GM18858 (cell line): ENCODE measurements around the gene A2M.

ENCODE experiments used
- ATAC-seq: cut with Tn5 transposase; IDR thresholded peaks from one replicate; pipeline ENCODE4 v1.9.1; 2021; ENCODE audit not compliant: unreplicated experiment

The A2M gene

DNA sequence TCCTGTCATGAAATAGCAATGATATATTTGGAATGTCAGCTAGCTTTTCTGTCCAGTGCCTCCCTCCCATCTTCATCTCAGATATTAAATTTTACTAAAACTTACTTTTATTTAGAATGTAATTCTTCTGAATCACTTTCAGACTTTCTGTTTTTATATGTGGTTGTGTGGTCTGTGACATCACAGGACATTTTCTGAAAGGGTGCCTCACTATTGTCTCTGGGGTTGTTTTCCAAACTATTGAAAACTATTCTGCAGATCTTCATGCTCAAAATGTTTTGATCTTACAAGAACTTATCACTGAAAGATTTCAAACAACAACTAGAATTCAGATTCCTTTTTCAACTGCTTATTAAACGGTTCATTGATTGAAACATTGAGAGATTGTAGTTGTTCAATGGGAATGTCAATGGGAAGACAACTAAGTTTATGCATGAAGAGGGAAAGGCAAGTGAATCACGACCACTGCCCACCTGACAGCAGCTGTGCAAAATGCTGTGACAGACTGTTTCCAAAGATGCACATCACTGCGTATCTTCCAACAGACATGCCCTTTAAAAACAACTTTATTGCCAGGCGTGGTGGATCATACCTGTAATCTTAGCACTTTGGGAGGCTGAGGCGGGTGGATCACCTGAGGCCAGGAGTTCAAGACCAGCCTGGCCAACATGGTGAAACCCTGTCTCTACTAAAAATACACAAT is 75.1 kb downstream of the A2M start:
- ATAC-seq = no peak

DNA sequence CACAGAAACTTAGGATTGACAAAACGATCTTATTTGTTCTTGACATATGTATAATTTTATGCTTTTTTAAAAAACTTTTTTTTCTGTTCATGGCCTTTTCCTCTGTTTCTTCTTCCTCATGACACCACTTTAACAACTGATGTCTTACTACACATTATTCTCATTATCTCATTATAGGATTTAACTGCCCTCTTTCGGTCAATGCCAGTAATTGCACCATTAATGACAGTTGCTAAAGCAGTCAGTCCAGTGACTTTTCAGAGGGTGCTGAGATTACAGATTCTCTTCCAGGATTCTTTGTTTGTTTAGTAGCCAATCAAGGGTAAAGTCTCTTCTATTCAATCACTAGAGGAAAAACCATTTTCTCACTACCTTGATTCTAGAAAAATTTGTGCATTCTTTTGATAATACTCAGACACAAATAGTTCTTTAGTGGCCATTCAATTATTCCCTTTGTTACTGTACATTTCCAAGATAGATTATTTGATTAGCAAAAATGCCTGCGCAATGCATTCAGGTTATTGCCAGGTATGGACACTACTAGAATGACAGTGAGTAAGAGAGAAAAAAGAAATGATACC is 76.2 kb downstream of the A2M start:
- no peak for ATAC-seq

DNA sequence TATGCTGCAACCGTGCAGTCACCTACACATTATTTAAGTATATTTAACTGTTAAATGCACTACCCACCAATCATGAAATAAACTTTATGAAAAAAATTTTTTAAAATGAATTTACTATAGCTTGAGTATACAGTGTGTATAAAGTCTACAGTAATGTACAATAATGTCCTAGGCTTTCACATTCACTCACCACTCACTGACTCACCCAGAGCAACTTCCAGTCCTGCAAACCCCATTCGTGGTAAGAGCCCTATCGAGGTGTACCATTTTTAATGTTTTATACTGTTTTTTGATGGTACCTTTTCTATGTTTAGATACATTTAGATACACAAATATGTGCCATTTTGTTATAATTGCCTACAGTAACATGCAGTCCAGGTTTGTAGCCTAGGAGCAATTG is 78.3 kb downstream of the A2M start:
- ATAC-seq = no peak

DNA sequence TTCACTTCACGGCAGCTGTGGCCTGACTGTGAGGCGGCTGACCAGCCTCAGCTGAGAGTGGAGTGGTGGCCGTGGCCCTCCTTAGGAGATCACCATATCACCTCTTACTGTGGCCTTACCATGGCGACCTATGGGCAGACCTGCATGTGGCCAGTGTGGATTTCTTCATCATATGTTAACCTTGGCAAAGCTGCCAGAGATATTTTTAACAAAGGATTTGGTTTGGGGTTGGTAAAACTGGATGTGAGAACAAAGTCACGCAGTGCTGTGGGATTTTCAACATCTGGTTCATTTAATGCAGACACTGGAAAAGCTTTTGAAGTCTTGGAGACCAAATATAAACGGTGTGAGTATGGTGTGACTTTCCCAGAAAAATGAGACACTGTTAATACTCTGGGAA is 79.5 kb downstream of the A2M start:
- ATAC-seq = no peak

DNA sequence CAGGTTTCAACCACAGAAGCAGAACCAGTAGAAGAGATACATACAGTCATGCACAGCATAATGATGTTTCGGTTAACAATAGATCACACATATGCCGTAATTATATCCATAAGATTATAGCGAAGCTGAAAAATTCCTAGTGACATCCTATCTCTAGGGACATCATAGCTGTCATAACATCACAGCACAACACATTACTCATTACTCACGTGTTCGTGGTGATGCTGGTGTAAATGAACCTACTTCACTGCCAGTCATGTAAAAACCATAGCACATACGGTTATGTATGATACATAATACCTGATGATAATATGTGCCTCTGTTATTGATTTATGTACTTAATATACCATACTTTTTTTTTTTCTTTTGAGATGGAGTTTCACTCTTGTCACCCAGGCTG is 81.6 kb downstream of the A2M start:
- ATAC-seq = no peak

DNA sequence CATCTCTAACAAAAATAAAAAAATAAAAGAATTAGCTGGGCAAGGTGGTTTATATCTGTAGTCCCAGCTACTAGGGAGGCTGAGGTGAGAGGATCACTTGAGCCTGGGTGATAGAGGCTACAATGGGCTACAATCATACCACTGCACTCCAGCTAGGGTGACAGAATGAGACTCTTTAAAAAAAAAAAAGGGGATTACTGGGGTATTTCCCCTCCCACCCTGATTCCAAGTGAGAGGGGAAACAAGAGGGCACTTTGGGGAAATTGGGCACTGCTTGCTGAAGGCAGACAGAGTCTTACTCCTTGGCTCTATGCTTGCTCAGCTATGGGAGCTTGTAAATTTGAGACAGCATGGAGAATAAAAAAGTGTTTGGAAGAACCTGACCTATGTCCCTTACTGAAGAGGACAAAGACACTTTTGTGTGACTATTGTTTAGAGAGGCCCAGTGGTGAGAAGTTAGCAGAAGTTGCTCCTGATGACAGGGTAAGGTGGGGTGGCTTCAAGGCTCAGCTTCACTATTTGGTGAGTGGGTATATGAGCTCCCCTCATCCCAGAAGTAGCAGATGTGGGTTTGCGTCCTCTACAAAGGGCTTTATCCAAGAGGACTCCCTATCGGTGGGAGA is 82.3 kb downstream of the A2M start:
- ATAC-seq = no peak

DNA sequence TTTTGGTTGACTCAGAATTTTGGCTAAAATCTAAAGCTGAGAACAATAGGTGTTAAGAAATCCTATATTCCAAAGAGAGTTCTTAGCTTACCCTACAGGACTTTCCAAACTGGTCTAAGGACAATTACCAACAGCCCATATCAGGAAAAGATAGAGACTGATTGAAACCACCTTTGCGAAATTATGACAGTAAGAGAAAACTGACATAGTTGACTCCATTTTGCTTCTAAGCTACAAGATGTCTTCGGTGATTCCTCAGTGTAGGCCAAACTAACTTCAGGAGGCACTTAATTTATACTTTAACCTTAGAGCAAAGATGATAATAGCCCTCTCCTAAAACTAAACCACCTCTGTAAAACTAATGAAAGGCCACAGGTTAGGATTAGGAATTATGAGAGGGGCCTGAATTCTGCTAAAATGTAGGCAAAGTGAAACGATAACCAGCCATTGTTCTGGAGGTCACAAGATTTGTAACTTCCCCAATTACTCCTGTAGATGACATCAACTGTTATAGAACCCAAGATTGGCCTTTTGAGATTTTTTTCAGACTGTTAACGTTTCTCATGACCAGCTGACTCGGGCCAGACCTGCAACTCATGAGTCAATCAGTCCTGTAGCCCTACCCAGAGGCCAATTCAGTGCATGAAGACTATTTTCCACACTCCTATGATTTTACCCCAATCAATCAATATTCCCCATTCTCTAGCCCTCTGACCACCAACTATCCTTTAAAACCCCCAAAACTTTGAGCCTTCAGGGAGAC is 83.3 kb downstream of the A2M start:
- ATAC-seq = no peak

DNA sequence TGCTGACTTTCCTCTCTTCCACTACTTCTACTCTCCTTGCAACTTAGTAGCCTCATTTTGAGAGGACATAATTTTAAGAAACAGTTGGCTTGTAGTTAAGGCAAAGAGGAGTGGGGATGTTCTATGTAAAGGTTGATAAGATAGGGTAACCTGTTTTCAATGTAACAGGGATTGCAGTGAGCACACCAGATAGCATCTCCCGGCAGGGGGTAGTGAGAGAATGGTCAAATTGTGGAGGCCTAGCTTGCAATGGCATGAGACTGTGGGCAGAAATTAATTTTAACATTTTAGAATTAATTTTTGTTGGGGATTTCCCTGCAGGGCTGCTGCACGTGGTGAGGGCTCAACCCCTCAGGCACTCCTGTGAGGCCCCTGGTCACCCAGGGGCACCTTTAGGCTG is 84.9 kb downstream of the A2M start:
- ATAC-seq = no peak

DNA sequence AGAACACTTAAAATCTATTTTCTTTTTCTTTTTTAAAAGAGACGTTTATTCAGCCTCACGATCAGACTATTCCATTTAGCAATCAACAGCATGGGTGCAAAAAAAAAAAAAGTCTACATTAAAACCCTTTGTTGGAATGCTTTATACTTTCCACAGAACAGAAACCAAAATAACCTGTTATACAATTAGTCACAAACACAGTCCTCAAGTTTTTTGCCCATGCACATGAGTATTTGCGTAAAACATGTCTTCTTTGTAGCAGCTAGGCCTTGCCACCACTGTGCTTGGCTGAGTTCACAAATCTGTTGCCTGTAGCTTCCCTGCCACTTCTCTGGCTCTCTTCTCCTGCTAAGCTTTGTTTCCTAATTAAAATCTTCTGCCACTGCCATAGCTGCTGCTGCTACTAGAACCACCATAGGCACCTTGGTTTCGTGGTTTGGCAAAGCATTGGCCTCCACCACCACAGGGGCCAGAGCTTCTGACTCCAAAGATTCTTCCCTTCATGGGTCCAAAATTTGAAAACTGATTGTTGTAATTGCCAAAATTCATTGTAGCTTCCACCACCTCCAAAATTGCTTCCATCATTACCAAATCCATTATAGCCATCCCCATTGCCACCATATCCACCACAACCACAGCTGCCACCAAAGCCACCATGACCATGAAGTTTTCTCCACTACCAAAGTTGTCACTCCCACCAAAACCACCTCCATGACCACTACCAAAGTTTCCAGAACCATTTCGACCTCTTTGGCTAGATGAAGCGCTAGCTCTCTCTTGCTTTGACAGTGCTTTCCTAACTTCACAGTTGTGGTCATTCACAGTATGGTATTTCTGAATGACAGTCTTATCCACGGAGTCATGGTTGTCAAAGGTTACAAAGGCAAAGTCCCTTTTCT is 88.3 kb downstream of the A2M start:
- ATAC-seq = no peak

DNA sequence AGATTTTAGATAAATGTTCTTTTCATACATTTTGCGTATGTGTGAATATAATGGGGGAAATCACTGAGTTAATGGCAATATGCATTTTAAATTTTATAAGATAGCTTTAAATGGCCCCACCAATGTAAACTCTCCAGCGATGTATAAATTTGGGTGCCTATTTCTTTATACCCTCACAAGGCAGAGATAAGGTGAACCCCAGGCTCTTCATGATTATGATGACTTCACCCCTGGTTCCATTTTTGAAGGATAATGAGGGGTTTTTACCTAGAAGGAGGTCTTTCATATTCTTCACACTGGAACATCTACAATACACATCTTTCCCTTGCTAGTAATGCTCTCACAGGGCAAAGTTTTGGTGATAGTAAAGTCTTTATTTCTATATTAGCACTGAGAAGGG is 91.2 kb downstream of the A2M start:
- ATAC-seq = no peak

DNA sequence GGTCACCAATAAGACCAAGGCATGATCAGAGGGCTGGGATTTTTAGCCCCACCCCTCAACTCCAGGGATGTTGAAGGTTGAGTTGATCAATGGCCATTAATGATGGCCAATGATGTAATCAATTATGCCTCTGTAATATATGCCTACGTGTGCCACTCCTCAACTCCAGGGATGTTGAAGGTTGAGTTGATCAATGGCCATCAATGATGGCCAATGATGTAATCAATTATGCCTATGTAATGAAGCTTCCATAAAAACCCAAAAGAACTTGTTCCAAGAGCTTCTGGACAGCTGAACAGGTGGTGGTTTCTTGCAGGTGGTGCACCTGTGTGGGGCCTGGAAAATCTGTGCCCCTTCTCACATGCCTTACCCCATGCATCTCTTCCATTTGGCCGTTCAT is 93.1 kb downstream of the A2M start:
- no peak for ATAC-seq
